NCI-H345 treated with DMSO at 0.1 percent for 48 hours (cell line): ENCODE results near the gene GREB1.

Experiments
- DNase-seq: peaks from one replicate; lab custom pipeline; 2025; ENCODE audit not compliant: unreplicated experiment; lab: John Stamatoyannopoulos, UW

The GREB1 gene

GRCh38 chr2:11535899-11536344, 2.1 kb downstream of the GREB1 start:
- DNase-seq: peak; percentile 50

- peak; percentile 57 for DNase-seq
Observed at GRCh38 chr2:11537951-11538350, 4.1 kb downstream of the GREB1 start.

GRCh38 chr2:11539317-11540147, 5.7 kb downstream of the GREB1 start:
- peak; percentile 82 for DNase-seq

GRCh38 chr2:11540148-11540995, 6.5 kb downstream of the GREB1 start:
- DNase-seq: peak; percentile 97

- no peak for DNase-seq
Observed at GRCh38 chr2:11540996-11541692, 7.3 kb downstream of the GREB1 start.

GRCh38 chr2:11541693-11542274, 7.9 kb downstream of the GREB1 start:
- no peak for DNase-seq

- no peak for DNase-seq
Observed at GRCh38 chr2:11542275-11542819, 8.5 kb downstream of the GREB1 start.

GRCh38 chr2:11543337-11544216, 9.7 kb downstream of the GREB1 start:
- DNase-seq: no peak

- DNase-seq: no peak
Observed at GRCh38 chr2:11546072-11546471, 12.2 kb downstream of the GREB1 start.

- DNase-seq: no peak
Observed at GRCh38 chr2:11547912-11548497, 14.2 kb downstream of the GREB1 start.

- no peak for DNase-seq
Observed at GRCh38 chr2:11550302-11550701, 16.5 kb downstream of the GREB1 start.

GRCh38 chr2:11550901-11551568, 17.2 kb downstream of the GREB1 start:
- DNase-seq: no peak

- no peak for DNase-seq
Observed at GRCh38 chr2:11551569-11552259, 17.9 kb downstream of the GREB1 start.

GRCh38 chr2:11552260-11552638, 18.4 kb downstream of the GREB1 start:
- DNase-seq: no peak

GRCh38 chr2:11553661-11554398, 20.0 kb downstream of the GREB1 start:
- DNase-seq: no peak

- no peak for DNase-seq
Observed at GRCh38 chr2:11554399-11554716, 20.5 kb downstream of the GREB1 start.

- no peak for DNase-seq
Observed at GRCh38 chr2:11556101-11556806, 22.4 kb downstream of the GREB1 start.
